AG09319 (cell line): Measurements from ENCODE around the gene TCL1A.

ENCODE experiments used
- DNase-seq: peaks from one replicate; pipeline ENCODE4 v3.0.0-alpha.2; 2010; ENCODE audit warnings: low read depth; ENCODE audit errors: extremely low read depth
- CTCF ChIP-seq: IDR thresholded peaks from 2 replicates; pipeline ENCODE4 v1.5.1; 2011; ENCODE audit warnings: low read depth, mild to moderate bottlenecking, inconsistent platforms, low read length, moderate library complexity

The TCL1A gene

DNA sequence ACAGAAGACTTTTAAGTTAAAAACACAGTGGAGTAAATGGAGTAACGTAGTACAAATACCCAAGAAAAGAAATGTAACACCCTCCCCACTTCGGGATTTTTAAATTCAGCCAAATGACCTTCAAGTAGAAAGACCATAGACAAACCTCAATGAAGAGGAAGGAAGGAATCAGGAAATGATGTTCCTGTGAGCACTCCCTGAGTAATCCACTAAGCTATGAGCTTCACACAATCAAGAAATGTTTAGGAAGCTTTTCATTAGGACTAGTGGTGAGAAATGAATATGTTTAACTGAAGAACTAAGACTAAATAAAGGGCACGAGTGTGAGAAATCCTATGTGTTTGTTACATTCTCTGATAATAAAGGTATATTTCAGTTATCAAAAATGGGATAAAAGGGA is 10.1 kb downstream of the TCL1A start:
- no peak for TF ChIP-seq CTCF
- no peak for DNase-seq

DNA sequence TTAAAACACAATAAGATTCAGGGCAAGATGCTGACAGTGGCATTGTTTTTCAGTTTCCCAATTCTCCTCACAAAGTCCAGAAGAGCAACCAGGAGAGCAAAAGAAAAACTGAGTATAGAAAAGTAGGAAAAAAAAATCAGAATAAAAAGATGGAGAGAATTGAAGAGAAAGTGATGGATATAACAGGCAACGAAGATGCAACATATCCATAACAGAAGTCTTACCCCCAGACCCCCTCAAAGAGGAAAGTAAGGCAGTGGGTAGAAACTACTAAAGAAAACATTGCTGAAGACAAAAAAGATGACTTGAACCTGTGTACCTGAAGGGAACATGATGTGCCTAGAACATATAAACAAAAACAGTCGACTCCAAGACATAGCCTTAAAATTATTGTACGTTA is 10.6 kb downstream of the TCL1A start:
- TF ChIP-seq CTCF, result no peak
- DNase-seq, result no peak

GRCh38 chr14:95701846-95702221 is 12.1 kb downstream of the TCL1A start:
- TF ChIP-seq CTCF, result no peak

GRCh38 chr14:95700221-95700976 is 13.5 kb downstream of the TCL1A start:
- DNase-seq, result no peak
- no peak for TF ChIP-seq CTCF

More at GRCh38 chr14:95701846-95702221, 12.1 kb downstream of the TCL1A start:
- no peak for DNase-seq

DNA sequence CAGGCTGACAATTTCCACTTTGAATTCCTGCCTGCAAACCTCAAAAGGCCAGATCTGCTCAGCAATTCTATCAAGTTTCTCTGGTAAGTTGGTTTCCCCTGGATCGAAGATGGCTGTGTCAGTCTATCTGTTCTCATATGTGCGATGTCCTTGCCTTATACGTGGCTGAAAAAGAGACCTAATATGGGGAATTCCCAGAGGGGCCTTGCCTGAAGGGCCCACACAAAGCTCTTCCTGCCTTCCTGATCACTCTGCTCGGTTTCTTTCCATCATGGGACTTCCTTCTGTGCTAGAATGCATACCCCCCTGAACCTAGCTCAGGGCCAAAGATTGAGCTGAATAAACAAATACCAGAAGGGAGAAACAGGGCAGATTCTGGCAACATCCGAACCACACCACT is 14.5 kb downstream of the TCL1A start:
- no peak for TF ChIP-seq CTCF
- no peak for DNase-seq

- no peak for DNase-seq
- TF ChIP-seq CTCF, result no peak
Measured at GRCh38 chr14:95698287-95698686, 15.6 kb downstream of the TCL1A start.

- no peak for TF ChIP-seq CTCF
- DNase-seq, result no peak
Measured at GRCh38 chr14:95697764-95698163, 16.2 kb downstream of the TCL1A start.
